RWPE2 (cell line): Measurements from ENCODE around the gene GCDH.

Experiments used
- ATAC-seq: fragments of 200-7000 bp; cut with Tn5 transposase; 3 replicates; pipeline ENCODE4 v1.9.1; 2021; ENCODE audit warnings: low read depth
- DNase-seq: peaks from one replicate; pipeline ENCODE4 v3.0.0-alpha.2; 2020; ENCODE audit warnings: low spot score
- H3K27ac ChIP-seq: fragments of 450-650 bp; 2 replicates; pipeline ENCODE4 v1.5.1; 2017; ENCODE audit warnings: mild to moderate bottlenecking; ENCODE audit not compliant: poor library complexity, severe bottlenecking
- H3K27me3 ChIP-seq: fragments of 250-450 bp; sonication (Bioruptor Pico); 2 replicates; pipeline ENCODE4 v1.5.1; 2021; ENCODE audit warnings: mild to moderate bottlenecking, moderate library complexity; ENCODE audit not compliant: insufficient read depth, poor library complexity, severe bottlenecking
- H3K36me3 ChIP-seq: fragments of 250-450 bp; sonication (Bioruptor Pico); 2 replicates; pipeline ENCODE4 v1.5.1; 2020; ENCODE audit warnings: low read depth, mild to moderate bottlenecking, moderate library complexity
- H3K4me1 ChIP-seq: fragments of 250-450 bp; sonication (Bioruptor Pico); 2 replicates; pipeline ENCODE4 v1.5.1; 2021; ENCODE audit warnings: mild to moderate bottlenecking, moderate library complexity; ENCODE audit not compliant: insufficient read depth, poor library complexity, severe bottlenecking
- H3K4me3 ChIP-seq: fragments of 250-450 bp; sonication (Bioruptor Pico); 2 replicates; pipeline ENCODE4 v1.5.1; 2021; ENCODE audit warnings: mild to moderate bottlenecking, moderate library complexity; ENCODE audit not compliant: severe bottlenecking
- H3K9me3 ChIP-seq: fragments of 250-450 bp; sonication (Bioruptor Pico); 2 replicates; pipeline ENCODE4 v1.5.1; 2021; ENCODE audit warnings: mild to moderate bottlenecking, moderate library complexity; ENCODE audit not compliant: severe bottlenecking
- TF ChIP-seq, protein P1 (sequence below): fragments of 450-650 bp; IDR thresholded peaks from one replicate; pipeline ENCODE4 v1.5.1; 2017; ENCODE audit warnings: mild to moderate bottlenecking, moderate library complexity; ENCODE audit not compliant: poor library complexity, severe bottlenecking

The GCDH gene

DNA sequence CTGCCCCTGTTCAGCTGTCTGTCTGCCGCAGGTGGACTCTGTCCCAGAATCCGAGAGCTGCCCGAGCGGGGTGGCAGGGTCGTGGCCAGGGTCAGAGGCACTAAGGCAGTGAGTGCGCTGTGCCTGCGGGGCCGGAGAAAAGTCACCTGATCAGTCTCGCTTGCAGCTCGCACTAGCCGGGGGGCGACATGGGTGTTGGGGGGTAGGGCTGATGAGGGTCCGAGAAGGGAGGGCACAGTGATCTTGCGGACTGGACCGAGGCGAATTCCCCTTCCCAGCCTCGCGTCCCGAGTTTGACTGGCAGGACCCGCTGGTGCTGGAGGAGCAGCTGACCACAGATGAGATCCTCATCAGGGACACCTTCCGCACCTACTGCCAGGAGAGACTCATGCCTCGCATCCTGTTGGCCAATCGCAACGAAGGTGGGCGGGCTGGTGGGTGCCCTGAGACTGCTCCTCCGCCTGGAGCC is 627 bp downstream of the GCDH start:
- Histone ChIP-seq H3K27ac (no peak overlapping the region), H3K27me3 (no peaks in the 10 kb centered on the region), H3K4me1 (no peaks in the 10 kb centered on the region), H3K36me3 (no peaks in the 10 kb centered on the region), H3K4me3 (peak overlapping the region; percentile 59), H3K9me3 (no peaks in the 10 kb centered on the region)
- ATAC-seq (no peak), DNase-seq (no peak)
- TF ChIP-seq, protein P1, sequence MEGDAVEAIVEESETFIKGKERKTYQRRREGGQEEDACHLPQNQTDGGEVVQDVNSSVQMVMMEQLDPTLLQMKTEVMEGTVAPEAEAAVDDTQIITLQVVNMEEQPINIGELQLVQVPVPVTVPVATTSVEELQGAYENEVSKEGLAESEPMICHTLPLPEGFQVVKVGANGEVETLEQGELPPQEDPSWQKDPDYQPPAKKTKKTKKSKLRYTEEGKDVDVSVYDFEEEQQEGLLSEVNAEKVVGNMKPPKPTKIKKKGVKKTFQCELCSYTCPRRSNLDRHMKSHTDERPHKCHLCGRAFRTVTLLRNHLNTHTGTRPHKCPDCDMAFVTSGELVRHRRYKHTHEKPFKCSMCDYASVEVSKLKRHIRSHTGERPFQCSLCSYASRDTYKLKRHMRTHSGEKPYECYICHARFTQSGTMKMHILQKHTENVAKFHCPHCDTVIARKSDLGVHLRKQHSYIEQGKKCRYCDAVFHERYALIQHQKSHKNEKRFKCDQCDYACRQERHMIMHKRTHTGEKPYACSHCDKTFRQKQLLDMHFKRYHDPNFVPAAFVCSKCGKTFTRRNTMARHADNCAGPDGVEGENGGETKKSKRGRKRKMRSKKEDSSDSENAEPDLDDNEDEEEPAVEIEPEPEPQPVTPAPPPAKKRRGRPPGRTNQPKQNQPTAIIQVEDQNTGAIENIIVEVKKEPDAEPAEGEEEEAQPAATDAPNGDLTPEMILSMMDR = no peak

DNA sequence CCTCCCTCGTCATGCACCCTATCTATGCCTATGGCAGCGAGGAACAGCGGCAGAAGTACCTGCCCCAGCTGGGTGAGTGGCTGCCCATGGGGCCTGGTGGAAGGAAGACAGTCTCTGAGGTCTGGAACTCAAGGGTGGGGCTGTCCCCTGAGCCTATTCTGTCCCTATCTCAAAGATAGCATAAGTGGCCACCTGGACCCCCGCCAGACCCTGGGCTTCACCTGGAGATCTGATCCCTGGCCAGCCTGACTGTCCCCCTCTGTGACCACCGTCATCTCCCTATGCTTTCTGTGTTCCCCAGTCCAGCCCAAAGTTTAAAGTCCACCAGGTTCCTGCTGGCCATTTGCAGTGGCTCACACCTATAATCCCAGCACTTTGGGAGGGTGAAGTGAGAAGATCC is 2.6 kb downstream of the GCDH start:
- TF ChIP-seq, protein P1 = no peak
- no peak for ATAC-seq
- no peaks in the 10 kb centered on the region for H3K27me3 ChIP-seq

DNA sequence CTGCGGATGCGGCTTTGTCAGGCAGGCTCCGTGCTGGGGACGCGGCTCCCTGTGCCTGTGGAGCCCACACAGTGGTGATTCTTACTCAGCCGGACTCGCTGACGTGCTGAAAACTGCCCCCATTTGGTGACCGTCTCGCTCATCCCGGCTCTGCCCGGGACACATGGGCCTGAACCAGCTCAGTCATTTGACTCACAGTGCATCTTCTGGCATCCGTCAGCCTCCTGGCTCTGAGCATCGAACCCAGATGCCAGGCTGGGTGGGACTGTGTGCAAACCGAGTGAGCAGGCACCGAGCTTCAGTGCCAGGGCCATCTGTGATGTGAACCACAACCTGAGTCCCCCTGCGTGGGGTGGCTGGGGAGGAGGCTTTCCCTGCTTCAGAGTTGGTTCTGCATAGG is 5.5 kb downstream of the GCDH start:
- no peaks in the 10 kb centered on the region for H3K27me3 ChIP-seq
- ATAC-seq (no peak), DNase-seq (no peak)
- TF ChIP-seq, protein P1 = no peak
- no peak overlapping the region for H3K4me3 ChIP-seq
- H3K27ac ChIP-seq = no peak overlapping the region
- no peaks in the 10 kb centered on the region for H3K4me1 ChIP-seq
- H3K9me3 ChIP-seq = no peaks in the 10 kb centered on the region
- no peaks in the 10 kb centered on the region for H3K36me3 ChIP-seq

More for the DNA sequence above, 2.6 kb downstream of the GCDH start:
- Histone ChIP-seq H3K4me3 (no peak overlapping the region), H3K9me3 (no peaks in the 10 kb centered on the region), H3K27ac (no peak overlapping the region), H3K36me3 (no peaks in the 10 kb centered on the region), H3K4me1 (no peaks in the 10 kb centered on the region)
- DNase-seq = no peak

DNA sequence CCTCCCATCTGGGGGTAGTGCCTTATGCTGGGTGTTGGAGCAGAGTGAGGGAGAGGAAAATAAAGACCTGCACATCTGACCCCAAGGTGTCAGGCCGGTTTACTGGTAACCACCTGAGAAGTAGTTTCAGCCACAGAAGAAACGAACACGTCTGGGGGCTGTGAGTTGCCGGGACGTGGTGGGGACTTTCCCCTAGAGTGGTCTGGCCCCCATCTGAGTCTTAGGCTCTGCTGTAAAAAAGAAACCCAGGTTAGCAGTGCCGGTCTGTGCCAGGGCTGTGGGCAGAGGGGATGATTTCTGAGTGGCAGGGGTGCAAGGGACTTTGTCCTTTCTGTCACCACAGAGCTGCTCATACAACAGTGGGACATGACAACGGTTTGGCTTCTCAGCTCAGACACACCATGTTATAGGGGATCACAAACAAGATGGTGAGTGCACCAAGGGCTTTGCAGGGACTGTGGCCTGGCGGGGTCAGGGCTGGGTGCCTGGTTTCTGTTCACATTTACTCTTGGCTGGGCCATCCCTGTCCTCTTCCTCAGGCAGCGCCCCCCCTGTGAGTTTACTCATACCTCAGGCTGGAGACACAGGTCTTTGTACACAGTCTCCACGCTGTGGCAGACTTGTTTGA is 9.0 kb downstream of the GCDH start:
- no peak for DNase-seq
- ATAC-seq = peak; percentile 17; the same call in 1 of the 3 replicates
- H3K9me3 ChIP-seq = no peaks in the 10 kb centered on the region
- H3K4me1 ChIP-seq = no peaks in the 10 kb centered on the region
- no peak overlapping the region for H3K4me3 ChIP-seq
- H3K27ac ChIP-seq = no peak overlapping the region
- TF ChIP-seq, protein P1 = no peak
- no peaks in the 10 kb centered on the region for H3K27me3 ChIP-seq
- no peaks in the 10 kb centered on the region for H3K36me3 ChIP-seq

DNA sequence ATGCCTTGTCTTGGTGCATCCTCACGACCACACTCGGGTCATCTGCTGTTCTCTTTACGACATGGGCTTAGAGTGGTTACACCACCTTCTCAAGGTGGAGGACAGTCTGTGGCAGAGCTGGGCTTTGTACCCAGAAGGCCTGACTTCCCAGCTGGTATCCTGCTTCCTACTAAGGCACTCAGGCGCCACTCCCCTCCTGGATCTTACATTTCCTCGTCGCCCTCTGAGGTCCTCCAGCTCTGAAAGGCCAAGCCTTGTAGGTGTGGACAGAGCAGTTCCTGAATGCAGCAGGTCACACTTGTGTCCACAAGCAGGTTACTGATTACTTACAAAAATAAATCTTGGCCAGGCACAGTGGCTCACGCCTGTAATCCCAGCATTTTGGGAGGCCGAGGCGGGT is 16.2 kb downstream of the GCDH start:
- no peaks in the 10 kb centered on the region for H3K27me3 ChIP-seq
- TF ChIP-seq, protein P1 = no peak
- no peak for ATAC-seq

More for the DNA sequence above, 16.2 kb downstream of the GCDH start:
- no peak overlapping the region for H3K4me3 ChIP-seq
- no peaks in the 10 kb centered on the region for H3K4me1 ChIP-seq
- H3K36me3 ChIP-seq = no peaks in the 10 kb centered on the region
- DNase-seq = no peak
- H3K9me3 ChIP-seq = no peaks in the 10 kb centered on the region
- no peak overlapping the region for H3K27ac ChIP-seq
